HG03439 (cell line): Measurements from ENCODE around the gene C1orf159.

ENCODE experiments used
- ATAC-seq: cut with Tn5 transposase; IDR thresholded peaks from one replicate; pipeline ENCODE4 v1.9.1; 2021; ENCODE audit warnings: mild to moderate bottlenecking, moderate library complexity; ENCODE audit not compliant: unreplicated experiment

Gene C1orf159

DNA sequence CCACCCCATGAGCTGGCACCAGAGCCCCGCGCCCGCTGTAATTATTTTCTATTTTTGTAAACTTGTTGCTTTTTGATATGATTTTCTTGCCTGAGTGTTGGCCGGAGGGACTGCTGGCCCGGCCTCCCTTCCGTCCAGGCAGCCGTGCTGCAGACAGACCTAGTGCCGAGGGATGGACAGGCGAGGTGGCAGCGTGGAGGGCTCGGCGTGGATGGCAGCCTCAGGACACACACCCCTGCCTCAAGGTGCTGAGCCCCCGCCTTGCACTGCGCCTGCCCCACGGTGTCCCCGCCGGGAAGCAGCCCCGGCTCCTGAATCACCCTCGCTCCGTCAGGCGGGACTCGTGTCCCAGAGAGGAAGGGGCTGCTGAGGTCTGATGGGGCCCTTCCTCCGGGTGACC, 60.9 kb downstream of the C1orf159 start:
- ATAC-seq: no peak

DNA sequence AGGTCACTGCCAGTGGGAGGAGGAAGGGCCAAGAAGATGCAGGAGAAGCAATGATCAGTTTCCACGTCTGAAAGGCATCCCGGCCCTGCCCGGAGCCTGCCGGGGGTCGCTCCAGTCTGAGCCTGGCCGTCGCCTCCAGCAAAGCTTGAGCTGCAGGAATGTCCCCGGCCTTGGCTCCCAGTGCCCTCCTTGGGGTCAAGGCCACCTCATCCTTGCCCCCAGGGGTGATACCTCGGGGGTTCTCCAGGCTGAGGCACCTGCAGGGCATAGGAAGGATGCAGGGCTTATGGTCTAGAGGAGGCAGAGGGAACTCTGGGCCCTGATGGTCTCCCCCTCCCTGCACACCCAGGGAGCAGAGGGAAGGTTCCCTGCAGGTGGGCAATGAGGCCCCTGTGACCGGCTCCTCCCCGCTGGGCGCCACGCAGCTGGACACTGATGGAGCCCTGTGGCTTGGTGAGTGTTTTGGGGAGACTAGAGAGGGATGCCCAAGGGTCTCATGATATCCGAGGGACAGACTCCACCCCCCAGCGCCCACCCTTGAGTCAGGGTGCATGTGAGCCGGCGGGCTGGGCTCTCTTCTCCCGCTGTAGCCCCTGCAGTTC, 61.7 kb downstream of the C1orf159 start:
- ATAC-seq: no peak

DNA sequence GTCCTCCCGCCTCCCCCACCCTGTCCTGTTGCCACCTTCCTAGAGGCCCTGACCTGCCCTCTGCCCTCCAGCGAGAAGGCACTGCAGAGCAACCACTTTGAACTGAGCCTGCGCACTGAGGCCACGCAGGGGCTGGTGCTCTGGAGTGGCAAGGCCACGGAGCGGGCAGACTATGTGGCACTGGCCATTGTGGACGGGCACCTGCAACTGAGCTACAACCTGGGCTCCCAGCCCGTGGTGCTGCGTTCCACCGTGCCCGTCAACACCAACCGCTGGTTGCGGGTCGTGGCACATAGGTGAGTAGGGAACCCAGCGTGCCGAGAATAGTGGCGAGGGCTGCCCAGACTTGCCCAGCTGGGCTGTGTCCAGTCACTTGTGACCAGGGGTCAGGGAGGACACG, 62.2 kb downstream of the C1orf159 start:
- no peak for ATAC-seq

DNA sequence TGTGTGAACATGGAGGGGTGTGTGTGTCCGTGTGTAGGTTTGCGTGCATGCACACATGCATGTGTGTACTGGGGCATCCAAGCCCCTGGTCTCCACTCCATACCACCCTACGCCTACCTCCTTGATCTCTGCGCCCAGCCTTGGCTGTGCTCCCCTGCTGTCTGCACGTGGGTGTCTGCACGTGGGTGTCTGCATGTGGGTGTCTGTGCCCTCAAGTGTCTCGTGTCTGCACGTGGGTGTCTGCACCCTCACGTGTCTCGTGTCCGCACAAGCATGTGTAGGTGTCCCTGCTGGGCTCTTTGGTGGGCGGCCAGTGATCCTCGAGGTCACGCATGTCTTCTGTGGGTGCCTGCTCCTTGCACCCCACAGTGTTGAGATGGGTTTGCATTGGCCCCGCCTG, 62.9 kb downstream of the C1orf159 start:
- ATAC-seq: no peak

DNA sequence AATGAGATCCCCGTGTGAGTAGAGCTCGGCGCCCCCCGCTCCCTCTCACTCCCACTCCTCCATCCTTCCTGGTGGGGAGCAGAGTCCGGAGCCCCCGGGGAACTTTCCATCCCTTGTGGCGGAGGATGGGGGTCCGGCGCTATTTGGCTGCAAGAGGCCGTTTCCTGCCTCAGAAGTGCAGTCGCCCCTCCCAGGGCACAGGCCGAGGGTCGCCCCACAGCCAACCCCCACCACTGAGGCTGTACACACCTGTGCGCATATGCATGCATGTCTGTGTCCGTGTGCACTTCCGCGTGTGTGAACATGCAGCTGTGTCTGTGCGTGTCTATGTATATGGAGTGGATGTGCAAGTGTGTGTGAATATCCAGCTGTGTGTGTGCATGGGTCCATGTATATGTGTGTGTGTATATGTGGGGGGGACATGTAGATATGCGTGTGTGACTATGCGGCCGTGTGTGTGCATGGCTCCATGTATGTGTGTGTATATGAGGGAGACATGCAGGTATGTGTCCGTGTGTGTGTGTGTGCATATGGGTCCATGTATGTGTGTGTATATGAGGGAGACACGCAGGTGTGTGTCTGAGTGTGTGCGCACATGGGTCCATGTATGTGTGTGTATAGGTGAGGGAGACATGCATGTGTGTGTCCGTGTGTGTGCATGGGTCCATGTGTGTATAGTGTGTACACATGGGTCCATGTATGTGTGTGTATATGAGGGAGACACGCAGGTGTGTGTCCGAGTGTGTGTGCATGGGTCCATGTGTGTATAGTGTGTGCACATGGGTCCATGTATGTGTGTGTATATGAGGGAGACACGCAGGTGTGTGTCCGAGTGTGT, 63.7 kb downstream of the C1orf159 start:
- ATAC-seq: no peak

DNA sequence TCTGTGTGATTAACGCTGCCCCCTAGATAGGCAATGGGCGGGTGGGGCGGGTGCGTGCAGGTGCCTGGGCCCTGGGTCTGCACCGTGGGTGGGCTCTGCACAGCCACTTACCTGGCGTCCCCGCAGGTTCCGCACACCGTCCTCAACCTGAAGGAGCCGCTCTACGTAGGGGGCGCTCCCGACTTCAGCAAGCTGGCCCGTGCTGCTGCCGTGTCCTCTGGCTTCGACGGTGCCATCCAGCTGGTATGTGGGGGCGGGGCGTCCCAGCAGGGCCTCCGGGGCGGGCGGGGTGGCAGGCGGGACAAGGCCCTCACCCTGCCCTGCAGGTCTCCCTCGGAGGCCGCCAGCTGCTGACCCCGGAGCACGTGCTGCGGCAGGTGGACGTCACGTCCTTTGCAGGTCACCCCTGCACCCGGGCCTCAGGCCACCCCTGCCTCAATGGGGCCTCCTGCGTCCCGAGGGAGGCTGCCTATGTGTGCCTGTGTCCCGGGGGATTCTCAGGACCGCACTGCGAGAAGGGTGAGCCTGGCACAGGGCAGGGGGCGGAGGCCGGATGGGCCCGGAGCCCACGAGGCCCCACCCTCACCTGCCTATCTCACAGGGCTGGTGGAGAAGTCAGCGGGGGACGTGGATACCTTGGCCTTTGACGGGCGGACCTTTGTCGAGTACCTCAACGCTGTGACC, 64.6 kb downstream of the C1orf159 start:
- ATAC-seq: no peak

DNA sequence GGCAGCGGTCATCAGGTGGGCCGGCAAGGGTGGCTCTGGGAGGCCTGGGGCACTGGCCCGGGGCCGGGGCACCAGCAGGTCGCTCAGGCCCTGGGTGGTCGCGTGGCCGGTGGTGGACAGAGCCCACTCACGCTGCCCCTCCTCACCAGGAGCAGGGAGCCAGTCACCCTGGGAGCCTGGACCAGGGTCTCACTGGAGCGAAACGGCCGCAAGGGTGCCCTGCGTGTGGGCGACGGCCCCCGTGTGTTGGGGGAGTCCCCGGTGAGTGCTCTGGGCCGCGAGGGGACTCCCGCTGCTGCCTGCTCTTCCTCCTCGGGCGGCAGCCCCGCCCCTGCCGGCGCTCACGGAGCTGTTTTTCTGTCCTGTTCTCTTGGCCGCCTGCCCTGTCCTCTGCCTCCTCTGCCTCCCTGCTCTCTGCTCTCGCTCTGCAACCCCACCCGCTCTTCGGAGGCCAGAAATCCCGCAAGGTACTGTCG, 65.3 kb downstream of the C1orf159 start:
- ATAC-seq: no peak

DNA sequence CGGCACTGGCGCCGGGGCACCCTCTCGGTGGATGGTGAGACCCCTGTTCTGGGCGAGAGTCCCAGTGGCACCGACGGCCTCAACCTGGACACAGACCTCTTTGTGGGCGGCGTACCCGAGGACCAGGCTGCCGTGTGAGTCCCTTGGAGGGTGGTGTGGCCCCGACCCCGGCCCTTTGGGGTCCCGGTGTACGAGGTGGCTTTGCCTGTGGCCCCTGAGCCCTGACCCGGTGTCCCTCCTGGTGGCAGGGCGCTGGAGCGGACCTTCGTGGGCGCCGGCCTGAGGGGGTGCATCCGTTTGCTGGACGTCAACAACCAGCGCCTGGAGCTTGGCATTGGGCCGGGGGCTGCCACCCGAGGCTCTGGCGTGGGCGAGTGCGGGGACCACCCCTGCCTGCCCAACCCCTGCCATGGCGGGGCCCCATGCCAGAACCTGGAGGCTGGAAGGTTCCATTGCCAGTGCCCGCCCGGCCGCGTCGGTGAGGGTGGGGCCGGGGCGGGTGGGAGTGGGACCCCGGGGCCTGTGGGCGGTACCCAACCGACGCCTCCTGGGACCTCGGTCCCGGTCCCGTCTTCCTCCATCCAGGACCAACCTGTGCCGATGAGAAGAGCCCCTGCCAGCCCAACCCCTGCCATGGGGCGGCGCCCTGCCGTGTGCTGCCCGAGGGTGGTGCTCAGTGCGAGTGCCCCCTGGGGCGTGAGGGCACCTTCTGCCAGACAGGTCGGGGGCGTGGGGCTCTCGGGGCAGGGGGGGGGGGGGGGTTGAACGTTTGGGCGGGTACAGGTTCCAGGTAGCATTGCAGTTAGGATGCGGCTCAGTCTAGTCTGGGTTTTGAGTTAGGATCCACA, 66.3 kb downstream of the C1orf159 start:
- no peak for ATAC-seq

DNA sequence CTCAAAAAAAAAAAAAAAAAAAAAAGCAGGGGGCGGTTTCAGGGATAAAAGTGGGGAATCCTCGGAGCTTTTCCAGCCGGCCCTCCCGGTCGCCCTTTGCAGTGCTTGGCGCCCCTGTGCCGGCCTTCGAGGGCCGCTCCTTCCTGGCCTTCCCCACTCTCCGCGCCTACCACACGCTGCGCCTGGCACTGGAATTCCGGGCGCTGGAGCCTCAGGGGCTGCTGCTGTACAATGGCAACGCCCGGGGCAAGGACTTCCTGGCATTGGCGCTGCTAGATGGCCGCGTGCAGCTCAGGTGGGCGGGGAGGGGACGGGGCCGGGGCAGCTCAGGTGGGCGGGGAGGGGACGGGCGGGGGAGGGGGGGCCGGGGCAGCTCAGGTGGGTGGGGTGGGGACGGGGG, 67.1 kb downstream of the C1orf159 start:
- no peak for ATAC-seq

DNA sequence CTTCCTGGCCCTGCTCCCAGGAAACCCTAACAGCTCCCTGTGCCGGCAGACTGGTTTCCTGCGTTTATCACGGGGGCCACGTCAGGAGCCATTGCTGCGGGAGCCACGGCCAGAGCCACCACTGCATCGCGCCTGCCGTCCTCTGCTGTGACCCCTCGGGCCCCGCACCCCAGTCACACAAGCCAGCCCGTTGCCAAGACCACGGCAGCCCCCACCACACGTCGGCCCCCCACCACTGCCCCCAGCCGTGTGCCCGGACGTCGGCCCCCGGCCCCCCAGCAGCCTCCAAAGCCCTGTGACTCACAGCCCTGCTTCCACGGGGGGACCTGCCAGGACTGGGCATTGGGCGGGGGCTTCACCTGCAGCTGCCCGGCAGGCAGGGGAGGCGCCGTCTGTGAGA, 67.9 kb downstream of the C1orf159 start:
- no peak for ATAC-seq

DNA sequence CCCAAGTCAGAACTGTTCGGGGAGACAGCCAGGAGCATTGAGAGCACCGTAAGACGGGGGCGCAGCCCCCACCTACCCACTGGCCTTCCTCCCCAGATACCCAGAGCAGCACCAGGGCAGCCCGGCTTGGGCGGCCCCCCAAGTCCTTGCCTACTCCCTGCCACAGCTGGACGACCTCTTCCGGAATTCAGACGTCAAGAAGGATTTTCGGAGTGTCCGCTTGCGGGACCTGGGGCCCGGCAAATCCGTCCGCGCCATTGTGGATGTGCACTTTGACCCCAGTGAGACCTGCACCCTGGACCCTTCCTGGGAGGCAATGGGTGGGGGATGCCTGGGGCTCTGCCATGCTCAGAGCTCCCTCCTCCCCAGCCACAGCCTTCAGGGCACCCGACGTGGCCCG, 68.5 kb downstream of the C1orf159 start:
- ATAC-seq: no peak

DNA sequence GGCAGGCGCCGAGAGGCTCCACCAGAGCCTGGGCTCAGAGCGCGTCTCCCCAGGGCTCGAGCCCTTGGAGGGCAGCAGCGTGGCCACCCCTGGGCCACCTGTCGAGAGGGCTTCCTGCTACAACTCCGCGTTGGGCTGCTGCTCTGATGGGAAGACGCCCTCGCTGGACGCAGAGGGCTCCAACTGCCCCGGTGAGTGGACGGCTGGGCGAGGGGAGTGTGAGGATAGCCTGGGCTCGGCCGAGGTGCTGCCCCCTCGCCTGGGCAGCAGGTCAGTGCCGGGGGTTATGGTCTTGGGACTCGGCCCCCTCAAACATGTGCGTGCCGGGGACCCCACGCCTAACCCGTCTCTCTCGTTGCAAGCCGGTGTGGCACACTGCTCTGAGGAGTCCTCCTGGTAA, 69.1 kb downstream of the C1orf159 start:
- ATAC-seq: no peak

DNA sequence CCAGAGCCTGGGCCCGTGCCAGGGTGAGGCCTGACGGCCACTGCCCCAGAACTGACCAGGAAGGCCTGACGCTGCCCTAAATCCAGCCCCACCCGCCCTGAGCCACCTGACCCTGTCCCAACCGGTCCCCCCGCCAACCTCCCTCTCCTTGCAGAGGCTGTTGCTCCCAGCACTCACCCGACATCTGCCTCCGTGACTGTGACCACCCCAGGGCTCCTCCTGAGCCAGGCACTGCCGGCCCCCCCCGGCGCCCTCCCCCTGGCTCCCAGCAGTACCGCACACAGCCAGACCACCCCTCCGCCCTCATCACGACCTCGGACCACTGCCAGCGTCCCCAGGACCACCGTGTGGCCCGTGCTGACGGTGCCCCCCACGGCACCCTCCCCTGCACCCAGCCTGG, 69.6 kb downstream of the C1orf159 start:
- ATAC-seq: no peak

DNA sequence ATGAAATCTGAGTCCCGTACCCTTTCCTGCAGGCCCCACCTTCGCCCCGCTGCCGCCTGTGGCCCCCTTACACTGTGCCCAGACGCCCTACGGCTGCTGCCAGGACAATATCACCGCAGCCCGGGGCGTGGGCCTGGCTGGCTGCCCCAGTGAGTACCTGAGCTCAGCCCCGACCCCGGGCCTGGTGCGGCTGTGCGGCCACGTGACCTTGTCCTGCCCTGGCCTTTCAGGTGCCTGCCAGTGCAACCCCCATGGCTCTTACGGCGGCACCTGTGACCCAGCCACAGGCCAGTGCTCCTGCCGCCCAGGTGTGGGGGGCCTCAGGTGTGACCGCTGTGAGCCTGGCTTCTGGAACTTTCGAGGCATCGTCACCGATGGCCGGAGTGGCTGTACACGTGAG, 70.8 kb downstream of the C1orf159 start:
- no peak for ATAC-seq

DNA sequence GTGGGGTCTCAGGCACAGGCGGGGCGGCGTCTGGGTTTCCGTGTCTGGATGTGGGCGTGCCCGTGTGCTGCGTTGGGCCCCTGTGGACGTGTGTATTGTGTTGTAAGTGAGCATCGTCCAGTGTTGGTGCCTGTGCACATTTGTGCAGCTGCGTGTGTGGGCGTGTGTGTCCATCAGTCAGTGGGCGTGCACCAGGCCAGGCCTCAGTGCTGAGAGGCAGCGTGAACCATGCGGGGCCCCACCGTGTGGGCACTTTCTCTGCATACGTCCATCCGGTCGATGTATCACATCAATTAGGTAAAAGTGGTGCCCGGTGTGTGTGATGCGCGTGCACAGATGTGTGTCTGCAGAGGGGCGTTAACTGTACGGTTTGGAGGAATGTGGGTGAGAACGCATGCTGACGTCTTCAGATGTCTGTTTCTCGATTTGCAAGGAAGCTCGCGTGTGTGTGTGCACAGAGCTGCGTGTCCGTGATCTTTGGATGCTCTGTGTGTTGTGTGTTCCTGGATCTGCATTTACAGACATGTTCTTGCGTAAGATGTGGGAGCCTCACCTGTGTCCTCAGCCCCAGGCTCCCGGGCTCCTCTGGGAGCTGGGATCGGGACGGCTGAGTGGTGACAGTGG, 71.3 kb downstream of the C1orf159 start:
- ATAC-seq: no peak

DNA sequence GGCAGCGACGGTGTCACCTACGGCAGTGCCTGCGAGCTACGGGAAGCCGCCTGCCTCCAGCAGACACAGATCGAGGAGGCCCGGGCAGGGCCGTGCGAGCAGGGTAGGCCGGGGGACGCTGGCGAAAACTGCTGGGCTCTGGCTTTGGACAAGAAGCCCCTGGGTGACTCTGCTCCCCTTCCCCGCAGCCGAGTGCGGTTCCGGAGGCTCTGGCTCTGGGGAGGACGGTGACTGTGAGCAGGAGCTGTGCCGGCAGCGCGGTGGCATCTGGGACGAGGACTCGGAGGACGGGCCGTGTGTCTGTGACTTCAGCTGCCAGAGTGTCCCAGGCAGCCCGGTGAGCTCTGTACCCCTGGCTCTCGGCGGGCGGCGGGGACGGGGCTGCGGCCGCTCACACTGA, 72.0 kb downstream of the C1orf159 start:
- no peak for ATAC-seq

DNA sequence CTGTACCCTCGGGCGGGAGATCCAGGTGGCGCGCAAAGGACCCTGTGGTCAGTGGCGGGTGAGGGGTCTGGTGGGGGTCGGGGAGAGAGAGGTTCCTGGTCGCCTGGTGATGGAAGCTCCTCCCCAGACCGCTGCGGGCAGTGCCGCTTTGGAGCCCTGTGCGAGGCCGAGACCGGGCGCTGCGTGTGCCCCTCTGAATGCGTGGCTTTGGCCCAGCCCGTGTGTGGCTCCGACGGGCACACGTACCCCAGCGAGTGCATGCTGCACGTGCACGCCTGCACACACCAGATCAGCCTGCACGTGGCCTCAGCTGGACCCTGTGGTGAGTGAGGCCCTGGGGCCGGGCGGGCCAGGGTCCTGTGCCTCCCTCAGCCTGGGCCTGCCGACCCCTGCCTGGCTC, 72.5 kb downstream of the C1orf159 start:
- ATAC-seq: no peak

DNA sequence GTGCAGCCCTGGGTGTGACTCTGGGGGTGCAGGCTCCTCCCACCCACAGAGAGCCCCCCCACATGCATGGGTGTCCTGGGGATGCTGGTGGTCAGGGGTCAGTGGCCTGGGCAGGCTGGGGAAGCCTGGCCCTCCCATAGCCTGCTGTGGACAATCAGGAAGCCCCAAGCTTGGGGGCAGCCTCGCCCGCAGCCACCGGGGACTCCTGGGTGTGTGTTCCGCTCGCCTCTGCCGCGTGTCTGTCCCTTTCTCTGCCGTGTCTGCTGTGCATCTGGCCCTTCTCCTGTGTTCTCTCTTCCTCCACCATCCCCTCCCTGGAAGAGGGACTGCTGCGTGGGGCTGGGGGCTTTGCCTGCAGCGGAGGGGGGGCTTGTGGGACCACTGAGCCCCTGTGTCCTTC, 73.1 kb downstream of the C1orf159 start:
- no peak for ATAC-seq

DNA sequence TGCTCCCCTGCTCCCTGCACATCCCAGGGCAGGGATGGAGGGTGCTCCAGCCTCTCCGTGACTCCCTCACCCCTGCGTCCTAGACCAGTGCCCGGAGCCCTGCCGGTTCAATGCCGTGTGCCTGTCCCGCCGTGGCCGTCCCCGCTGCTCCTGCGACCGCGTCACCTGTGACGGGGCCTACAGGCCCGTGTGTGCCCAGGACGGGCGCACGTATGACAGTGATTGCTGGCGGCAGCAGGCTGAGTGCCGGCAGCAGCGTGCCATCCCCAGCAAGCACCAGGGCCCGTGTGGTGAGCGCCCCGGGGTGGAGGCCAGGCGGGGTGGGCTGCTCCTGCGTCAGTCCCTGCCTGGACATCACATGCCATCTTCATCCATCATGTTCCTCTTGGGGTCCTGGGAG, 74.0 kb downstream of the C1orf159 start:
- no peak for ATAC-seq

DNA sequence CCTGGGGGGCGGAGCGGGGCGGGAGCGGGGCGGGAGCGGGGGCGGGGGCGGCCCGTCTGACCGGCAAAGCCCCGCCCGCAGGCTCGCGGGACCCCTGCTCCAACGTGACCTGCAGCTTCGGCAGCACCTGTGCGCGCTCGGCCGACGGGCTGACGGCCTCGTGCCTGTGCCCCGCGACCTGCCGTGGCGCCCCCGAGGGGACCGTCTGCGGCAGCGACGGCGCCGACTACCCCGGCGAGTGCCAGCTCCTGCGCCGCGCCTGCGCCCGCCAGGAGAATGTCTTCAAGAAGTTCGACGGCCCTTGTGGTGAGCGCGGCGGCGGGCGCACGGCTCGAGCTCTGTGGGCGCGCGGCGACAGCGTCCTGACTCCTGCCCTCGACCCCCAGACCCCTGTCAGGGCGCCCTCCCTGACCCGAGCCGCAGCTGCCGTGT, 74.8 kb downstream of the C1orf159 start:
- ATAC-seq: no peak
